H1 (cell line): ENCODE results near the gene IFT20. TPM values are rescaled to one million over a fixed set of nuclear protein-coding genes. Genes with fewer than 3 reads are reported as not detected.

Source experiments
- CTCF ChIA-PET: fragments of 300-600 bp; sonication (Branson Sonifier 250); formaldehyde crosslinking; loops from one replicate; lab custom pipeline; 2021; ENCODE audit not compliant: partially characterized antibody; lab: Charles Lee
- POLR2A ChIA-PET: fragments of 300-600 bp; sonication (Branson Sonifier 250); formaldehyde crosslinking; loops from one replicate; lab custom pipeline; 2021; ENCODE audit warnings: inconsistent platforms; ENCODE audit not compliant: partially characterized antibody; lab: Charles Lee
- DNase-seq, 2 experiments: peaks; one replicate each; pipeline versions ENCODE4 v3.0.0 to v3.0.0-alpha.2; 2010 to 2022; ENCODE audit warnings: low spot score in 2 of 2, low read depth in 1 of 2, mixed read lengths in 1 of 2
- FAIRE-seq: peaks from 2 replicates; lab custom pipeline; 2011; peaks lifted over from hg19 to GRCh38; lab: Jason Lieb, UNC
- H2AFZ ChIP-seq: 2 replicates; pipeline ENCODE4 v1.8.1; 2012; ENCODE audit warnings: low read length, inconsistent platforms
- H2AK5ac ChIP-seq: 2 replicates; pipeline ENCODE4 v1.6.1; 2013; ENCODE audit warnings: low read depth, low read length
- H2BK120ac ChIP-seq: replicated peaks from 2 replicates; pipeline ENCODE3; 2013; ENCODE audit warnings: low read depth, low read length, inconsistent platforms
- H2BK12ac ChIP-seq: 2 replicates; pipeline ENCODE4 v1.6.1; 2013; ENCODE audit warnings: low read depth, low read length
- H2BK15ac ChIP-seq: 2 replicates; pipeline ENCODE4 v1.6.1; 2013; ENCODE audit warnings: low read length
- H2BK20ac ChIP-seq: 2 replicates; pipeline ENCODE4 v1.6.1; 2013; ENCODE audit warnings: low read length
- H2BK5ac ChIP-seq: 2 replicates; pipeline ENCODE4 v1.6.1; 2013; ENCODE audit warnings: low read depth, low read length
- H3K14ac ChIP-seq: 2 replicates; pipeline ENCODE4 v1.6.1; 2013; ENCODE audit warnings: inconsistent platforms; ENCODE audit not compliant: insufficient read length
- H3K18ac ChIP-seq: 2 replicates; pipeline ENCODE4 v1.6.1; 2013; ENCODE audit warnings: low read length; ENCODE audit errors: extremely low read depth
- H3K23ac ChIP-seq: 2 replicates; pipeline ENCODE4 v1.6.1; 2013; ENCODE audit warnings: inconsistent platforms; ENCODE audit not compliant: insufficient read length
- H3K23me2 ChIP-seq: 2 replicates; pipeline ENCODE4 v1.6.1; 2013; ENCODE audit warnings: low read depth, low read length
- H3K27ac ChIP-seq: 2 replicates; pipeline ENCODE4 v1.6.1; 2011; ENCODE audit warnings: low read depth, low read length, inconsistent platforms
- H3K27me3 ChIP-seq, 4 experiments: replicated peaks in 1 of 4; 1 replicate in 1 of 4; 2 replicates in 3 of 4; pipeline versions ENCODE4 v1.6.1 to v1.8.1; 2011 to 2013; ENCODE audit warnings: low read length in 3 of 4, mild to moderate bottlenecking in 3 of 4, inconsistent platforms in 2 of 4, mixed read lengths in 2 of 4, moderate library complexity in 1 of 4; ENCODE audit not compliant: control insufficient read depth in 3 of 4, insufficient read depth in 3 of 4; ENCODE audit errors: extremely low read depth in 1 of 4
- H3K36me3 ChIP-seq, 4 experiments: 2 replicates each; pipeline versions ENCODE4 v1.6.1 to v1.8.1; 2011 to 2013; ENCODE audit warnings: mild to moderate bottlenecking in 4 of 4, low read length in 3 of 4, moderate library complexity in 2 of 4, control low read depth in 1 of 4, inconsistent platforms in 1 of 4; ENCODE audit not compliant: insufficient read depth in 4 of 4, control insufficient read depth in 2 of 4
- H3K4ac ChIP-seq: replicated peaks from 2 replicates; pipeline ENCODE3; 2013; ENCODE audit warnings: low read length, low read depth, mixed read lengths, inconsistent platforms; ENCODE audit not compliant: insufficient read length
- H3K4me1 ChIP-seq, 4 experiments: replicated peaks in 1 of 4; 1 replicate in 1 of 4; 2 replicates in 3 of 4; pipeline versions ENCODE4 v1.6.1 to v1.8.1; 2011 to 2013; ENCODE audit warnings: low read length in 3 of 4, inconsistent platforms in 2 of 4, mixed read lengths in 1 of 4; ENCODE audit not compliant: insufficient read depth in 4 of 4, control insufficient read depth in 3 of 4
- H3K4me2 ChIP-seq, 2 experiments: 2 replicates each; pipeline versions ENCODE4 v1.6.1 to v1.8.1; 2011 to 2013; ENCODE audit warnings: low read depth in 2 of 2, low read length in 2 of 2, control low read depth in 1 of 2, inconsistent platforms in 1 of 2, mild to moderate bottlenecking in 1 of 2; ENCODE audit not compliant: insufficient read depth in 1 of 2
- H3K4me3 ChIP-seq, 4 experiments: fragments of 200-600, 300-600 bp in 1 of 4; sonication (generic), shearing (Covaris generic), sonication (Bioruptor Twin) in 1 of 4; 2 replicates each; pipeline versions ENCODE4 v1.5.1 to v1.8.1; 2011 to 2016; ENCODE audit warnings: low read length in 4 of 4, low read depth in 3 of 4, control low read depth in 2 of 4, inconsistent platforms in 2 of 4, mild to moderate bottlenecking in 2 of 4, mixed read lengths in 1 of 4, moderate library complexity in 1 of 4; ENCODE audit not compliant: insufficient read depth in 2 of 4; ENCODE audit errors: extremely low read depth in 1 of 4
- H3K56ac ChIP-seq: replicated peaks from 2 replicates; pipeline ENCODE3; 2013; ENCODE audit warnings: low read depth, mild to moderate bottlenecking, mixed read lengths, low read length, inconsistent platforms; ENCODE audit not compliant: insufficient read length
- H3K79me1 ChIP-seq: 2 replicates; pipeline ENCODE4 v1.6.1; 2013; ENCODE audit warnings: low read depth, low read length, control low read depth
- H3K79me2 ChIP-seq, 2 experiments: 2 replicates each; pipeline versions ENCODE4 v1.6.1 to v1.8.1; 2012 to 2013; ENCODE audit warnings: low read length in 2 of 2, mild to moderate bottlenecking in 2 of 2, inconsistent platforms in 1 of 2; ENCODE audit not compliant: insufficient read depth in 2 of 2, control insufficient read depth in 1 of 2
- H3K9ac ChIP-seq, 4 experiments: replicated peaks in 1 of 4; 1 replicate in 1 of 4; 2 replicates in 3 of 4; pipeline versions ENCODE4 v1.6.1 to v1.8.1; 2011 to 2013; ENCODE audit warnings: low read depth in 3 of 4, low read length in 3 of 4, control low read depth in 2 of 4, mild to moderate bottlenecking in 2 of 4, moderate library complexity in 2 of 4, inconsistent platforms in 1 of 4; ENCODE audit errors: extremely low read depth in 1 of 4
- H3K9me3 ChIP-seq, 2 experiments: 2 replicates each; pipeline versions ENCODE4 v1.6.1 to v1.8.1; 2012 to 2013; ENCODE audit warnings: mild to moderate bottlenecking in 2 of 2, moderate library complexity in 2 of 2, control low read depth in 1 of 2, inconsistent platforms in 1 of 2, low read depth in 1 of 2, low read length in 1 of 2, mixed read lengths in 1 of 2; ENCODE audit not compliant: insufficient read depth in 2 of 2
- H4K20me1 ChIP-seq, 2 experiments: replicated peaks in 1 of 2; 2 replicates each; pipeline versions ENCODE3 to v1.8.1; 2011 to 2013; ENCODE audit warnings: inconsistent platforms in 2 of 2, low read length in 2 of 2, mild to moderate bottlenecking in 1 of 2; ENCODE audit not compliant: insufficient read depth in 2 of 2, control insufficient read depth in 1 of 2
- H4K5ac ChIP-seq: 2 replicates; pipeline ENCODE4 v1.6.1; 2013; ENCODE audit warnings: low read length, low read depth, mixed read lengths, inconsistent platforms; ENCODE audit not compliant: insufficient read length
- H4K8ac ChIP-seq: 2 replicates; pipeline ENCODE4 v1.8.0; 2013; ENCODE audit warnings: mild to moderate bottlenecking, moderate library complexity, low read length, inconsistent platforms; ENCODE audit not compliant: insufficient read depth; ENCODE audit errors: extremely low read depth
- H4K91ac ChIP-seq: replicated peaks from 2 replicates; pipeline ENCODE3; 2013; ENCODE audit warnings: low read length, mixed read lengths, inconsistent platforms; ENCODE audit not compliant: insufficient read length
- CBX5 ChIP-seq: fragments of 300-800, 300-1000 bp; sonication (generic); IDR thresholded peaks from 2 replicates; pipeline ENCODE4 v1.7.1; 2016; ENCODE audit warnings: antibody characterized with exemption, low read length, low read depth
- CBX8 ChIP-seq: fragments of 300-800, 300-1000 bp; sonication (generic); IDR thresholded peaks from 2 replicates; pipeline ENCODE4 v1.7.1; 2016; ENCODE audit warnings: low read depth, low read length, borderline replicate concordance
- CTCF ChIP-seq, 3 experiments: IDR thresholded peaks; 1 replicate in 2 of 3; 2 replicates in 1 of 3; pipeline versions ENCODE4 v1.5.1 to v1.6.1; 2011; ENCODE audit warnings: low read length in 3 of 3, mild to moderate bottlenecking in 3 of 3, inconsistent platforms in 2 of 3, low read depth in 1 of 3, moderate library complexity in 1 of 3; ENCODE audit not compliant: insufficient read depth in 1 of 3; ENCODE audit errors: control extremely low read depth in 1 of 3
- JUND ChIP-seq: IDR thresholded peaks from 2 replicates; pipeline ENCODE4 v1.6.1; 2011; ENCODE audit warnings: mild to moderate bottlenecking, improper control_type of control experiment, low read length
- KDM4A ChIP-seq: IDR thresholded peaks from one replicate; pipeline ENCODE4 v1.7.1; 2012; ENCODE audit warnings: low read depth, mild to moderate bottlenecking, moderate library complexity, low read length, inconsistent platforms; ENCODE audit not compliant: severe bottlenecking
- RNF2 ChIP-seq: fragments of 200-900, 300-1000 bp; sonication (generic); IDR thresholded peaks from 2 replicates; pipeline ENCODE4 v1.7.1; 2016; ENCODE audit warnings: borderline replicate concordance, low read depth, mild to moderate bottlenecking, antibody characterized with exemption, low read length; ENCODE audit not compliant: poor library complexity, severe bottlenecking; ENCODE audit errors: missing control alignments
- SAP30 ChIP-seq: fragments of 300-600 bp; sonication (generic); IDR thresholded peaks from 2 replicates; pipeline ENCODE4 v1.7.1; 2012; ENCODE audit warnings: low read length, moderate library complexity, mild to moderate bottlenecking, inconsistent platforms; ENCODE audit not compliant: insufficient read depth, insufficient replicate concordance
- WGBS, 2 experiments: shearing (Covaris generic) in 1 of 2; methylation state at CpG; one replicate each; pipeline versions ENCODE4 v1.1.6 to v1.1.7; 2013 to 2015; ENCODE audit warnings: low lambda C conversion rate in 2 of 2, mixed read lengths in 2 of 2, inconsistent platforms in 1 of 2, low coverage in 1 of 2, missing lambda C conversion rate in 1 of 2; ENCODE audit not compliant: insufficient replicate concordance in 2 of 2, insufficient coverage in 1 of 2, insufficient read length in 1 of 2; ENCODE audit errors: extremely low coverage in 1 of 2, missing lambda C conversion rate in 1 of 2; 5-methylcytosine and 5-hydroxymethylcytosine counted together
- polyA plus RNA-seq, 7 experiments: library from polyadenylated mRNA; depleted of rRNA in 3 of 7; stranded (reverse) in 5 of 7; unstranded in 2 of 7; fragments of >200 nt in 5 of 7; fragments of 200-250 nt in 2 of 7; gene quantifications; 1 replicate in 5 of 7; 2 replicates in 1 of 7; 4 replicates in 1 of 7; pipeline versions ENCODE4 v1.2.1 to v1.2.3, GENCODE V29; 2011 to 2013; ENCODE audit warnings: missing spikeins in 2 of 7, mixed read lengths in 2 of 7
- total RNA-seq: library from RNA; stranded (reverse); fragmentation: NEBNext Ultra II Directional; extraction: Animal tissue kit (Norgen Biotek cat#: 25700); gene quantifications from 2 replicates; pipeline ENCODE4 v1.2.1, GENCODE V29; 2021

The IFT20 gene
- total and polyA plus RNA-seq, 2 of the 8 experiments (the other 6 are each of a cell fraction or from before 2014, with no cell fraction given), result 9.0 to 21.0 TPM

GRCh38 chr17:28372203-28372944 lies 37.1 kb upstream of the IFT20 start:
- Histone ChIP-seq H3K79me2 (no peaks in the 10 kb centered on the region), H3K14ac (no peak overlapping the region), H4K20me1 (peaks cover 2 to 12% of the 10 kb centered on the region in 2 experiments), H3K36me3 (no peaks in the 10 kb centered on the region), H3K4me3 (peak overlapping the region; percentile 56 to 79 (median 74)), H4K91ac (no peak overlapping the region), H3K27ac (no peak overlapping the region), H2AK5ac (peak overlapping the region; percentile 39; the same call in 1 of the 2 replicates), H3K23ac (no peak overlapping the region), H2BK120ac (no peak overlapping the region), H4K5ac (no peak overlapping the region), H4K8ac (peak overlapping the region; percentile 83), H3K18ac (no peak overlapping the region; the same call in 1 of the 2 replicates), H2BK15ac (no peak overlapping the region), H2BK20ac (no peak overlapping the region), H2BK12ac (no peak overlapping the region), H3K23me2 (peaks cover 16% of the 10 kb centered on the region; the same call in 1 of the 2 replicates), H3K4me1 (peaks cover 3 to 16% (median 9%) of the 10 kb centered on the region in 4 experiments; a peak in 6 of 7 replicates), H2BK5ac (no peak overlapping the region), H3K56ac (no peak overlapping the region), H2AFZ (no peak overlapping the region), H3K9ac (no peak overlapping the region; a peak in 1 of 7 replicates), H3K27me3 (peaks cover 9 to 19% (median 19%) of the 10 kb centered on the region in 4 experiments), H3K9me3 (no peaks in the 10 kb centered on the region), H3K79me1 (no peaks in the 10 kb centered on the region; the same call in 1 of the 2 replicates), H3K4ac (peak overlapping the region; percentile 14), H3K4me2 (peak overlapping the region; percentile 76 to 89)
- ChIA-PET POLR2A (interaction anchor here (0.7 to 12.7 kb wide), 5 partner anchors 9 to 125 kb away, joined by 3 to 103 read pairs (median 4); partner anchors contain the start of genes POLDIP2 and SLC13A2), CTCF (interaction anchor here (2.3 to 4.6 kb wide), 2 partner anchors 8 to 15 kb away, joined by 7 to 20 read pairs; partner anchors contain the start of gene POLDIP2)
- 13% methylated on average over 35 of the region's 53 CpGs; no CpG with 5 or more reads in 1 of the 2 experiments for WGBS, 2 experiments
- DNase-seq (no peak), FAIRE-seq (no peak)
- TF ChIP-seq CBX8 (no peak), JUND (no peak), SAP30 (no peak), KDM4A (peak; percentile 44), CBX5 (no peak), RNF2 (no peak), CTCF (IDR thresholded peaks at IDR 0.05; ENCODE audit: control extremely low read depth in 1 of 3, insufficient read depth in 1 of 3, low read depth in 1 of 3, low read length in 3 of 3) (no peak)
